GM10266 (cell line): ENCODE measurements around the gene PDE4D.

ENCODE experiments used
- DNase-seq: peaks from one replicate; pipeline ENCODE4 v3.0.0; 2012; ENCODE audit errors: extremely low spot score
- CTCF ChIP-seq: IDR thresholded peaks from 2 replicates; pipeline ENCODE4 v1.5.1; 2012; ENCODE audit warnings: mild to moderate bottlenecking, low read depth; ENCODE audit not compliant: control insufficient read depth, insufficient read depth; ENCODE audit errors: missing control alignments

The PDE4D gene

GRCh38 chr5:59540366-59540765 lies 353.2 kb downstream of the PDE4D start:
- no peak for DNase-seq

GRCh38 chr5:59538750-59539121 lies 354.8 kb downstream of the PDE4D start:
- no peak for TF ChIP-seq CTCF
- DNase-seq, result no peak

More at GRCh38 chr5:59540366-59540765, 353.2 kb downstream of the PDE4D start:
- no peak for TF ChIP-seq CTCF

GRCh38 chr5:59537961-59538749 lies 355.4 kb downstream of the PDE4D start:
- TF ChIP-seq CTCF, result no peak
- no peak for DNase-seq

- TF ChIP-seq CTCF, result no peak
Observed at GRCh38 chr5:59536875-59537274, 356.7 kb downstream of the PDE4D start.

GRCh38 chr5:59535561-59535960 lies 358.0 kb downstream of the PDE4D start:
- DNase-seq, result no peak
- no peak for TF ChIP-seq CTCF

More at GRCh38 chr5:59536875-59537274, 356.7 kb downstream of the PDE4D start:
- no peak for DNase-seq

GRCh38 chr5:59533730-59534108 lies 359.8 kb downstream of the PDE4D start:
- DNase-seq, result no peak
- no peak for TF ChIP-seq CTCF

- no peak for TF ChIP-seq CTCF
- no peak for DNase-seq
Observed at GRCh38 chr5:59532979-59533729, 360.4 kb downstream of the PDE4D start.
